ENCODE data around the gene SEMA3C.

GRCh38 chr7:80826520-80827238 lies 92.2 kb downstream of the SEMA3C start:
- TF ChIP-seq, protein P1, sequence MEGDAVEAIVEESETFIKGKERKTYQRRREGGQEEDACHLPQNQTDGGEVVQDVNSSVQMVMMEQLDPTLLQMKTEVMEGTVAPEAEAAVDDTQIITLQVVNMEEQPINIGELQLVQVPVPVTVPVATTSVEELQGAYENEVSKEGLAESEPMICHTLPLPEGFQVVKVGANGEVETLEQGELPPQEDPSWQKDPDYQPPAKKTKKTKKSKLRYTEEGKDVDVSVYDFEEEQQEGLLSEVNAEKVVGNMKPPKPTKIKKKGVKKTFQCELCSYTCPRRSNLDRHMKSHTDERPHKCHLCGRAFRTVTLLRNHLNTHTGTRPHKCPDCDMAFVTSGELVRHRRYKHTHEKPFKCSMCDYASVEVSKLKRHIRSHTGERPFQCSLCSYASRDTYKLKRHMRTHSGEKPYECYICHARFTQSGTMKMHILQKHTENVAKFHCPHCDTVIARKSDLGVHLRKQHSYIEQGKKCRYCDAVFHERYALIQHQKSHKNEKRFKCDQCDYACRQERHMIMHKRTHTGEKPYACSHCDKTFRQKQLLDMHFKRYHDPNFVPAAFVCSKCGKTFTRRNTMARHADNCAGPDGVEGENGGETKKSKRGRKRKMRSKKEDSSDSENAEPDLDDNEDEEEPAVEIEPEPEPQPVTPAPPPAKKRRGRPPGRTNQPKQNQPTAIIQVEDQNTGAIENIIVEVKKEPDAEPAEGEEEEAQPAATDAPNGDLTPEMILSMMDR (conservative IDR thresholded peaks at IDR 0.05 in 1 of 2, IDR thresholded peaks at IDR 0.05 in 1 of 2; ENCODE audit: low read depth in 1 of 2, low read length in 2 of 2) = no peak
- no peak for TF ChIP-seq EZH2 (IDR thresholded peaks at IDR 0.05; ENCODE audit: low read length, missing control alignments)
